Measurements from ENCODE around the gene PPP1R26. TPM values are rescaled to one million over a fixed set of nuclear protein-coding genes. Genes with fewer than 3 reads are reported as not detected.

The PPP1R26 gene
- total and polyA plus RNA-seq, 8 donors, result 5.3 to 22.8 (median 12.9) TPM

GRCh38 chr9:135478191-135478590, 1.4 kb upstream of the PPP1R26 start:
- 70 to 85% (median 83%) methylated on average over 10 of the region's 10 CpGs for WGBS, 5 donors
- Histone ChIP-seq H3K27me3 (peaks cover 0 to 4% (median 0%) of the 10 kb centered on the region in 3 donors), H3K4me3 (no peak overlapping the region), H3K9me3 (no peaks in the 10 kb centered on the region), H3K27ac (peak overlapping the region in 2 of 5 donors; percentile 87 to 89), H3K36me3 (peaks cover 0 to 1% (median under 1%) of the 10 kb centered on the region in 4 donors), H3K4me1 (peaks cover 10 to 39% (median 30%) of the 10 kb centered on the region in 4 donors)
- intact Hi-C loops (cut with DNase I; ENCODE audit: low total_unique reads), result no loop called here
- DNase-seq, result no peak
- no peak for TF ChIP-seq POLR2A (IDR thresholded peaks at IDR 0.05)
- no peak for TF ChIP-seq CTCF (IDR thresholded peaks at IDR 0.05)
- TF ChIP-seq POLR2AphosphoS5 (IDR thresholded peaks at IDR 0.05), result no peak
- no peak for TF ChIP-seq EP300 (IDR thresholded peaks at IDR 0.05)

- H3K9me3 ChIP-seq, result no peaks in the 10 kb centered on the region
- H3K4me1 ChIP-seq, result peaks cover 10 to 35% (median 30%) of the 10 kb centered on the region in 4 donors
- H3K4me3 ChIP-seq, result peak overlapping the region; percentile 70 to 95 (median 86)
- DNase-seq, result peak; percentile 72 to 84
- peaks cover 2 to 9% (median 8%) of the 10 kb centered on the region in 4 donors for H3K36me3 ChIP-seq
- TF ChIP-seq CTCF (IDR thresholded peaks at IDR 0.05), result no peak
- peak in 2 of 3 donors; percentile 62 to 75 for TF ChIP-seq POLR2AphosphoS5 (IDR thresholded peaks at IDR 0.05)
- intact Hi-C loops (cut with DNase I; ENCODE audit: low total_unique reads), result no loop called here
- peak overlapping the region; percentile 75 to 93 (median 87) for H3K27ac ChIP-seq
- WGBS, 5 donors, result 2 to 10% (median 5%) methylated on average over 11 to 64 of the region's 64 CpGs
- H3K27me3 ChIP-seq, result peaks cover 0 to 4% (median 0%) of the 10 kb centered on the region in 3 donors
Observed at GRCh38 chr9:135478829-135479468, 633 bp upstream of the PPP1R26 start.

GRCh38 chr9:135480071-135480939, 723 bp downstream of the PPP1R26 start:
- Histone ChIP-seq H3K27ac (peak overlapping the region; percentile 74 to 93 (median 82)), H3K9me3 (no peaks in the 10 kb centered on the region), H3K4me3 (peak overlapping the region; percentile 75 to 95 (median 86)), H3K27me3 (peaks cover 0 to 4% (median 0%) of the 10 kb centered on the region in 3 donors), H3K4me1 (peaks cover 10 to 32% (median 27%) of the 10 kb centered on the region in 4 donors), H3K36me3 (peaks cover 13 to 23% (median 21%) of the 10 kb centered on the region in 4 donors)
- DNase-seq, result peak; percentile 43 to 75
- intact Hi-C loops (cut with DNase I; ENCODE audit: low total_unique reads), result no loop called here
- WGBS, 5 donors, result 0 to 2% (median 1%) methylated on average over 19 to 76 of the region's 76 CpGs
- TF ChIP-seq CTCF (IDR thresholded peaks at IDR 0.05) (no peak), EP300 (IDR thresholded peaks at IDR 0.05) (no peak), POLR2AphosphoS5 (IDR thresholded peaks at IDR 0.05) (no peak), POLR2A (IDR thresholded peaks at IDR 0.05) (no peak)

GRCh38 chr9:135480940-135481310, 1.3 kb downstream of the PPP1R26 start:
- peaks cover 10 to 32% (median 27%) of the 10 kb centered on the region in 4 donors for H3K4me1 ChIP-seq
- H3K27ac ChIP-seq, result peak overlapping the region in 4 of 5 donors; percentile 74 to 93 (median 86)
- no peaks in the 10 kb centered on the region for H3K9me3 ChIP-seq
- peaks cover 19 to 29% (median 27%) of the 10 kb centered on the region in 4 donors for H3K36me3 ChIP-seq
- DNase-seq, result no peak
- peaks cover 0 to 4% (median 0%) of the 10 kb centered on the region in 3 donors for H3K27me3 ChIP-seq
- TF ChIP-seq EP300 (IDR thresholded peaks at IDR 0.05) (no peak), POLR2AphosphoS5 (IDR thresholded peaks at IDR 0.05) (no peak), CTCF (IDR thresholded peaks at IDR 0.05) (no peak), POLR2A (IDR thresholded peaks at IDR 0.05) (no peak)
- intact Hi-C loops (cut with DNase I; ENCODE audit: low total_unique reads), result no loop called here
- peak overlapping the region; percentile 75 to 95 (median 86) for H3K4me3 ChIP-seq
- 26 to 44% (median 29%) methylated on average over 6 to 11 of the region's 11 CpGs for WGBS, 5 donors

Data from stomach (tissue), 9 donors.